OCI-M1 (cell line): ENCODE results near the gene CHRND.
A peak's percentile ranks its signal among the peaks of the same experiment; 100 is the strongest.

Experiments used
- DNase-seq: peaks from one replicate; lab custom pipeline; 2025; lab: John Stamatoyannopoulos, UW

CHRND gene

GRCh38 chr2:232525791-232526371 lies at the start of gene CHRND:
TSS of gene CHRND (plus strand) at chr2:232526160. CDS start at chr2:232526216, 56 bp downstream.
- DNase-seq, result no peak

DNA sequence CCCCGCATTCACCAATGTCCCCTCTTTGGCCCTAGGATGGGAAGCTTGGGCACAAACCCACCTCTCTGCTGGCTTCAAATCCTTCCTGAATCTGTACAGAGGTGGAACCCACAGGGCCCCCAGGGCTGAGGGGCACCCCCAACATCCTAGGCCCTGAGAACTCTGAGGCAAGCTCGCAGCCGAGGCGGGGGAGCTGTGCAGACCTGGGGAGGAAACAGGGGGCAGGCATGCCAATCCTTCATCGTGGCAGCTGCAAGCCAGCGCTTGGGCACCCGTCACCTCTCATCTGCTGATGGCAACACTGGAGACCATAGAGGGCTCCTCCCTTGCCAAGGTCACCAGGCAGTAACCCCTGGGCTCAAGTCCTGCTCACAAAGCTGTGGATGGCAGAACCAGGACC lies 49.2 kb upstream of the CHRND start:
- no peak for DNase-seq

DNA sequence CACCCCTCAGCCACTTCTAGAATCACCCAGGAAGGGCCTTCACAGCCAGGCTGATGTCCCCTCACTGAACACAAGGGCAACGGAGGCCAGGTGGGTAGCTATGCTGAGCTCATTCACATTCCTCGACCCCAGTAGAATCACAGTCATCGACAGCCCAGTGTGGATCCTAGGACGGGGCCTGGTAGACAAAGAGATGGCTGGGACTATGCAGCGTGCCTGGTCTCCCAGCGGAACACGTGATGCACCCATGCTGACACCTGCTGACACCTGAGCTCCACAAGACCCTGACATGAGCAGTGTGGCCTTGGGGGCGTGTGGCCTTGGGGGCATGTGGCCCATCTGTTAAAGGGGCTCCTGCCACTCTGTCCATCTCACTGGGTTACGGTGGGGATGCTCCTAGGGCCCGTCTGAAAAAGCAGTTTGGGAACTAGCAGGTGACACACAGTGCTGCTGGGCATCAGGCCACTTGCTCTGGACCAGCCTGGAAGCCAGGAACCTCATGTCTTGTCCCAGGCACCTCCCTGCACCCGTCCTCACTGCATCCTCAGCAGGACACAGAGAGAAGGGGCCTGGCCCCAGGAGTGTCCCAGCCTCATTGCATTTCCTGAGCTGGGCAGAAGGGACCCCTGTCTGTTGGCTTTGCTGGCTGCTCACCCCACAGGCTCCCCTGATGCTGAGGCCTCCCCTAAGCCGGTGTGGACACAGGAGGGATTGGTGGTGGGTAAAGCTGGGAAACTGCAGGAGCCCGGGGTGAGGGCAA lies 48.0 kb upstream of the CHRND start:
- DNase-seq, result no peak

DNA sequence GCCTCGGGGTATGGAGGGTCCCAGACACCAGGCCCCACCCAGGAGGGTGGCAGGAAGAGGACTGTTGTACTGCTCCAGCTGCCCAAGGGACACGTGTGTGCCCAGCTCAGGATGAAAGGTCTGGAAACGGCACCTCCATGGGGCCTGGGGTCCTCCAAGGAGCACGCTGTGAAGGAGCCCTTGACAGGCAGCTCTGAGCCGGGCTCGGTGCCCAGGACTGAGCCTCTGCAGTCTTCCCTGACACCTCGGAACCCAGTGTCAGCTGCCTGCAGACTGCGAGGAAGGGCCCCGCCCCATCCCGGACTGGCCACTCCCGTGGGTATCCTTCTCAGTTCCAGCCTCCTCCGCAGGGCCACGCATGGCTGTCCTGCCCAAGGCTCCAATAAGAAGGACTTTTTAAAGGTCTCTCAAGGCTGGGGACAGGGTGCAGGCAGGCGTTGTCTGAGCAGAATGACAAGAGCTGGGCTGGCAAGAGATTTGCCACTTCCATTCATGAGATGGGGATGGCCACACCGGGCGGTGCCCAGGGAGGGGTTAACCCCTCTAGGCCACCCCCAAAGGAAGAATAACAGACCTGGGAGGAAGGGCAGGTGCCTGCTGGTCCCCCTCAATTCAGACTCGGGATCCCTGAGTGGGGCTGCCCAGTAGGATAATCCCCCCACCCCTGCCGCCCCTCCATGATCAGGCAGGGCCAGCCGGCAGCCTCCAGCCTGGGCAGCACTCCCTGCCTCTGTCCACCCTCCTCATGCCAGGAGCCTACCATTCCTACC lies 47.2 kb upstream of the CHRND start:
- DNase-seq, result no peak

- DNase-seq, result peak; percentile 3
Observed at GRCh38 chr2:232479341-232480200, 46.4 kb upstream of the CHRND start.

DNA sequence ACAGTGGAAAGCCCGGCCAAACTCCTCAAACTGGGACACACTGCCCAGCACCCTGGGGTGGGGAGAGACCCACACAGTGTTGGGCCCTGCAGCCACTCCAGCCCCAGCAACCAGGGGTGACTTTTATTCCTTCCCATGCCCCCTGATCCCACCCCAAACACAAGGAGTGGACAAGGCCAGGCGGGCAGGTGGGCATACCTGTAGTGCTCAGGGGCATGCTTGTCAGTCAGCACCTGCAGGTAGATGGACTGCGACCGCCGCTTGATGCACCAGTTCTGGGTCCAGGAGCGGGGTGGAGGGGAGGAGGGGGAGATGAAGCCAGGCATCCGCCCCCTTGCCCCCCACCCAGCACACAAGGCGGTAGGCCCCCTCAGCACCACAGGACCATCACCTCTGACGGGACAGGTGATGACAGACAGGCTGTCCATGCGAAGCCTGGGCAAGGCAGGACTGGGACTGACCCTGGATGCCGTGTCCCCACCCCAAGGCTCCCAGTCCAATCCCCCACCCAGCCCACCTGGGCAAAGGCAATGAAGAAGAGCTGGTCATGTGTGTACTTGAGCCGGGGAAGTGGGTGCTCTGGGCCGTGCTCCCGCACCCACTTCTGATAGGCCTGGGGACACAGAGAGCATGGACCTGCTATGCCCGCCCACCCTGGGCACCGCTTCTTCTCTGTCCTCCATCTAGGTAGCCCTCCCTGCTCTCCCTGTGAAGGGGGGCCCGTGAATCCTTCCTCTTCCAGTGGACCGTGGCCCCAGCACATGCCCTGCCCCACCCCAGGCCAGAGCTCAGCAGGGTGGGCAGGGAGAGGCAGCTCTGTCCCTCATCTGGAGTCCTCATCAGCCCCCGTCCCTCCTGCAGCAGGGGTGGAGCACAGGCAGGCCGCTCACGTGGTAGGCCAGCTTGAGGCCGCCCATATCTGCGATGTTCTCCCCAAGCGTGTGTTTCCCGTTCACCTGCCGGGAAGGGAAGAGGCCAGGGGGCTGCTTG lies 45.5 kb upstream of the CHRND start:
- no peak for DNase-seq

DNA sequence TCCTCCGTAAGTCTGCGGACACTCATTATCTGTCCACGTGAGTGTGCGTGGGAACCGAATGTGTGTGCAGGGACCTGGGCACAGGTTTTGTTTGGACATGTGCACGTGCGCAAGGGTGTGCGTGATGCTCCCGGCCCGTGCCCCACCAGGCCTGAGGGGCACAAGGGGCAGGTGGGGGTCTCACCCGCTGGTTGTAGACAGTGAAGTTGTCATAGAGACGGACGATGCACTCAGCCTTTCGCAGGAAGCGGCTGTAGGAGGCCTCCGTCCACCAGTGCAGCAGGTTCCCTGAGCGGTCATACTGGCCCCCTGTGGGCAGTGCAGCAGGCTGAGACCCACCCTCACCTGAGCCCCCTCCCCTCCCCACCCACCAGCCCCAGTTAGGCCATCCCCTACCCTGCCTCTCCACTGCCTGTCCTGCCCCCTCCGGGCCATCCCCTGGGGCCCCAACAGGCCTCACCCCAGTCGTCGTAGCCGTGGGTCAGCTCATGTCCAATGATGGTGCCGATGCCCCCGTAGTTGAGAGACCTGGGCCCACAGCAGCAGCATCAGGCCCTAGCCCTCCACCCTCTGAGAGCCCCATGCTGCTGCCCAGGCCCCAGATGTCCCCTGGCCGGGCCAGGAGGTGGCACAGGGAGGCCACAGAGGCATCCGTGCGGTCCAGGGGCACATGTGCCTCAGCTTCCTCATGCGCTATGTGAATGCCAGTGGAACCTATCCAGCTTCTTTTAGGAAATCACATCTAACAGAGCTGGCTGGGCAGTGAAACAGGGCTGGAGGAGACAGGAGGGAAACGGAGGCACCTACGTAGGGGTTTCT lies 44.4 kb upstream of the CHRND start:
- DNase-seq, result no peak

DNA sequence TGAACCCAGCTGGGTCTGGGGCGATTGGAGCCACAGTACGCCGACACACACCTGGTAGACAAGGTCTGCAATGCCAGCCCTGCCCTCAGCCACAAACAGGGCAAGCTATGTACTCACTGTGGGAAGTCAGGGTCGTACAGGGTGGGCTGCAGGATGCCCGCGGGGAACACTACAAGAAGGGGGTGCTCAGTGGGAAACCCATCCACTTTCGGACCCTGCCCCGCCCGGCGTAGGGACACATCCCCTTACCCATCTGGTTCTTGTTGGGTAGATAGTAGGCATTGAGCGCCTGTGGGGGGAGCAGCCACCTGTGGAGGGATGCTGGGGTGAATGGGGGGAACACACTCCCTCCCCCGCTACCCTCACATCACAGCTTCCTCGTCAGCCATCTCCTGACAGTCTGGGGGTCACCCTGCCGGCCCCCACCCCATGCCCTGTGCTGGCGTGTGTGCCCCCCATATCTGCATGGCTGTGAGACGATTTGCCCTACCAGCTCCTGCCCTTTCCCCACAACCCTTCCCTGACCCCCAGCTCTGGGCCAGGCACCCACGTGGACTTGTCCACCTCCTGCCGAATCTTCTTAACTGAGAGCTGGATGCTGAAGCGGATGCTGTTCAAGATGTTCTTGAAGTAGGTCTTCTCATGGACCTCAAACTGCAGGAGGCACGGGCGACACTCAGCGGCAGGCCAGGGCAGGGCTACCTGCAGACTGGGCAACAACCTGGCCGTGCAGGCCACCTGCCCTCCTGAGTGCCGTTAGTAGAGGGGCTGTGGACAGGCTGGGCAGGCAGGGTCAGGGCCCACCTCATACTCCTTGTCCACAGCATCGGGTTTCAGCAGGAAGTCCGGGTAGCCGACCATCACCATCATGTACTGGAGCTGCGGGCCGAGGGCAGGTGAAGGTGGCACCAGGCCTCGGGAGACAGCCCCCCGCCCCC lies 43.4 kb upstream of the CHRND start:
- no peak for DNase-seq

DNA sequence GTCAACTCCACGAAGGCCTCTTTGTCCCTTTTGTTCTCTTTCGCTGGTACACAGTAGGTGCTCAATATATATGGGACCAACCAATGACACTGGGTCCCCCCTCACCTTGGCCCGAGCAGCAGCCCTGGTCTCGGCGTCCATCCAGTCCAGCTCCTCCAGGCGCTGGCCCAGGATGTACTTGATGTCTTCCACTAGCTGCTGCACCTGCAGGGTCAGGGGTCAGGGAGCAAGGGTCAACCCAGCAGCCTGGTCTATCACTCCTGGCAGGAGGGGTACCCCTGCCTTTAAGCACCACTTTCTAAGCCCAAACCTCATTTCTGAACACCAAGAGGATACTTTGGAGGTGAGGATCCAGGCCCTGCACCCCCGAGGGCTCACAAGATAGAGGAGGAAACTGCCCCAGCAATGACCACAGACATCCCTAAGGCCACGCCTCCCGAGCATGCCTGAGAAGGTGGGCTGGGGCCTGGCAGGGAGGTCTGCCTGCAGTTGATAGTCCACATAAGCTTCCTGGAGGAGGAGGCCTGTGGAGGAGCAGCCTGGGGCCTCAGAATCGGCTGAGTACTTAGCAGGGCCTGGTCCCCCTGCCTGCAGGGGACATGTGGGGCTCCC lies 42.5 kb upstream of the CHRND start:
- no peak for DNase-seq

GRCh38 chr2:232483923-232484627 lies 41.9 kb upstream of the CHRND start:
- no peak for DNase-seq

DNA sequence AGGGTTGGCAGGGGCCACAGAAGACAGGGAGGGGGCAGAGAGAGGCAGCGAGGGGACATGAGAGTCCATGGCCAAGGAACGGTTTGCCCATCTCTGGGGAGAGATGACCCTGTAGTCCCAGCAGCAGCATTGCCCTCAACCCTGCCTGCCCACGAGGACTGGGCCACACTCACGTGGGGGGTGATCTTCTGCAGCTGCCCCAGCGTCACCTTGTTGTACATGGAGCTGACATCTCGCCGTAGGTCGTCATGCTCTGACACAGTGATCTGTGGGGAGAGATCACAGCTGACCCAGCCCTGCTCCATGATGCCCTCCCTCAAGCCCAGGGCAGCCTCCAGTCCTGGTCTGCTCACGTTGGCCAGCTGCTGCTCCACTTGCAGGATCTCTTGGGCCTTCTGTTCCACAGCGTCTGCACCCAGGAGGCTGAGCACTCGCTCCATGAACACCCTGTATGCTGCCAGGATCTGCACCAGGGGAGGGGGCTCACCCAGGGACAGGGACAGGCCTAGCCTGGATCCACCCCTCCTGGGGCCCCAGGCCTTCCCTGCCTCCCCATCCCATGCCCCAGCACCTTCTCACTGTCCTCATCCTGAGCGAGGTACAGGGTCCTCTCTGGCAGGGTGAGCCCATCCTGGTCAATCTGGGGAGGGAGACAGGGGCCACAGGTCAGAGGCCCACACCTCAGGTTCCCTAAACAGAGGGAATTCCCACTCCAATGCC lies 41.2 kb upstream of the CHRND start:
- no peak for DNase-seq

DNA sequence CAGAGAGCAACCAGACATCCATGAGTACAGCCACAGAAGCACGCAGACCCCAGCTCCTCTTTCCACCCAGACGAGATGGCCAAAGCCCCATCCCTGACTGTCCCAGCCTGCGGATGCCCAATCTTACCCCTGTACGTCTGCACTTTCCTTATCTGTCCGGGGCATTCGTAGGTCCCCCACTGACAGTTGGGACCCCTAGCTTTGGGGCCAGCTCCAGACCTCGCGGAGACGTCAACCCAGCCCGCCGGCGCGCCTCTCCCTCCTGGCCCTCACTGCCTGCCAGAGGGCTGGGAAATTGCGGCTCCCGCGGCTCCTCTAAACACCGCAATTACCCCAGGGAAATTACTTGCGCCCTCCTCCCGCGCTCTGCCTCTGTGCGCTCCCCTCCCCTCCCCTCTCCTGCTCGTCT lies 40.6 kb upstream of the CHRND start:
- DNase-seq, result no peak

DNA sequence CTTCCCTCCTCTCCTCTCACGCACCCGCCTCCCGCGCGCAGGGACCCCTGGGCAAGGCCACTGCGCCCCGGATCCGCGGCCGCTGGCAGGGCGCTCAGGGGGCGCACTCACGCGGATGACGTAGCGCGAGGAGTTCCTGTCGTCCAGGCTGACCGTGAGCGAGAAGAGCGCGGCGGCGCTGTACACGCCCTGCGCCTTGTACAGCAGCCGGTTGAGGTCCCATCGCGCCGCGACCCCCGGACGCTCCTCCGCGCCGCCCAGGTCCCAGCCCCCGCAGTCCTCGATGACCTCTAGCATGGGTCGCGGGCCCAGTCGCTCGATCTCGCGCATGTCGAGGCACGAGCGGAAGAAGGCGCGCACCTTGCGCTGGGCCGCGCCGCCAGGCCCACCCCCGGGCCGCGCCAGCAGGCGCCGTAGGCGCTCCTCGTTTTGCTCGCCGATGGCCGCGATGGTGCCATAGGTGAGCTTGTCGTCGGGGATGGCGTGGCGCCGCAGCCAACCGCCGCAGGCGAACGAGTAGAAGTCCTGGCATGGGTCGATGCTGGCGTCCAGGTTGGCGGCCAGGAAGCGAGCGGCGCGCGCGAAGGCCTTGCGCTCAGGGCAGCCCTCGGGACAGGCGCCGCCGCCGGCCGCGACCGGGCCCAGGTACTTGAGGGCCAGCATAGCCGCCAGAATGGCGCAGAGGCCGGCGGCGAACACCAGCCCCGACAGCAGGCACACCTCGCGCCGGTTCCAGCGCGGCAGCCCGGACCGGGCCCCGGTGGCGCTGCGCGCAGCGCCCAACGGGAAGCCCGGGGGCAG lies 40.0 kb upstream of the CHRND start:
- DNase-seq, result no peak

GRCh38 chr2:232486558-232487384 lies 39.2 kb upstream of the CHRND start:
- DNase-seq, result no peak

- DNase-seq, result no peak
Observed at GRCh38 chr2:232487385-232488096, 38.4 kb upstream of the CHRND start, which contains the start of gene ECEL1. TSS of gene ECEL1 (minus strand) at chr2:232487834. CDS start at chr2:232486653, 1,181 bp downstream.
